ENCODE data around the gene IFNA1.
A peak's percentile ranks its signal among the peaks of the same experiment; 100 is the strongest.
"Not testable (repeated sequence)": the region's sequence is repeated elsewhere in the genome, so short reads cannot be mapped to it uniquely, and the experiment has no call there.

Gene IFNA1

DNA sequence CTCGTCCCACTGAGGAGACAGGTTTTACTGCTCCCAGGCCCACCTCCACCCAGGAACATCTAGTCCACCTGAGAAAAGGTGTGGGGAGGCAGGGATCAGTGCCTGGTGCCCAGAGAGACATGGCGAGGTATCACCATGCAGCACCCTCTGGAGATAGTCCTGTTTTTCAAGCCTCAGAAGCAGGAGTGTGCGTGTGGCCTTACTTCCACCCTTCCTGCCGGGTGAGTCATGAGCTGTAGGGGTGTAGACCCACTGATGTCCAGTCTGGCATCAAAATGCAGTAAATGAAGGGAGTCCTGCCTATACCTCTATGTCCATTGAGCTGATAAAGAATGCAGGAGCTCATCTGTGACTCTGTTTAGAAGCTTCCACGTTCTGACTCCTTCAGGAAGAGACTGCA lies 9.1 kb downstream of the IFNA1 start:
- not testable (repeated sequence) for DNase-seq

GRCh38 chr9:21450733-21451394 lies 10.6 kb downstream of the IFNA1 start:
- no peak for DNase-seq

DNA sequence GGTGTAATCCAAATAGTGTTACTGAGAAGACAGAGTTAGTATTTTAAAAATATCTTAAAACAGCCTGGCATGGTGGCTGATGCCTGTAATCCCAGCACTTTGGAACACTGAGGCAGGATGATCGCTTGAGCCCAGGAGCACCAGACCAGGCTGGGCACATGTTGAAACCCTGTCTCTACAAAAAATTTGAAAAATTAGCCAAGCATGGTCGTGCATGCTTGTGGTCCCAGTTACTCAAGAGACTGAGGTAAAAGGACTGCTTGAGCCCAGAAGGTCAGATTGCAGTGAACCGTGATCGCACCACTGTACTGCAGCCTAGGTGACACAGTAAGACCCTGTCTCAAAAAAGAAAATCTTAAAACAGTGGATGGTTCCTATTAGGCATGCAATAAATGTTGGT lies 12.4 kb downstream of the IFNA1 start:
- no peak for DNase-seq

GRCh38 chr9:21454149-21454548 lies 13.9 kb downstream of the IFNA1 start:
- DNase-seq: no peak

DNA sequence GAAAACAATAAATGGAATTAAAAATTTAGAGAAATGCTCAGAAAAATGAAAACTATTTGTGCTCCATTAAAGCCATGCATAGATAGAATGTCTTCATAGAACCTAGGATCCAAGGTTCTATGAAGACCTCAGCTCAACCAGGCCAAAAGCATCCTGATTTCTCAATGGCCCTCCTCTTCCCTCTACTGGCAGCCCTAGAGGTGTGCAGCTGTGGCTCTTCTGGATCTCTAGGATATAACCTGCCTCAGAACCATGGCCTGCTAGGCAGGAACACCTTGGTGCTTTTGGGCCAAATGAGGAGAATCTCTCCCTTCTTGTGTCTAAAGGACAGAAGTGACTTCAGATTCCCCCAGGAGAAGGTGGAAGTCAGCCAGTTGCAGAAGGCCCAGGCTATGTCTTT lies 15.1 kb downstream of the IFNA1 start:
- DNase-seq: peak in 1 of 2 donors; percentile 6

DNA sequence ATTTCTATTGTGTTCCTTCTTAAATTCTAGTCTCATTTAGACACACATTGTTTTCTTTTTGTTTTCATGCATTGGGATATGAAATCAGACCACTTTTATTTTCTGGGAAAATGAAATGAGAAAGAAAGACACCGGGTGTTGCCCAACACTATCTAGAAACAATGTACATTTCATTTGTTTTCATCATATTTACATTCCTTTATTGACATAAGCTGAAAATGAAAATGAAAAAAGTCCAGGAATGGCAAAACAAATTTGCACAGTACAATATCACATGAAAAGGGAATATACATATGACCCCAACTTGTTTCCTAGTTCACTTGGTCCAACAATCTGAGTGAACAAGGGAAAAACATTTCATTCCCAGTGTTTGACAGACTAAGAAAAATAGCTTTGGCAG lies 21.1 kb downstream of the IFNA1 start:
- DNase-seq: no peak

- no peak for DNase-seq
These were observed 24.9 kb downstream of the IFNA1 start for GRCh38 chr9:21465138-21465537.

GRCh38 chr9:21465859-21466518 lies 25.8 kb downstream of the IFNA1 start:
- DNase-seq: peak in 1 of 2 donors; percentile 8

- DNase-seq: no peak
These were observed 29.9 kb downstream of the IFNA1 start for GRCh38 chr9:21470126-21470525.

- no peak for DNase-seq
These were observed 33.0 kb downstream of the IFNA1 start for GRCh38 chr9:21473236-21473635.

GRCh38 chr9:21477466-21477865 lies 37.2 kb downstream of the IFNA1 start:
- DNase-seq: no peak

GRCh38 chr9:21479152-21479702 lies 39.0 kb downstream of the IFNA1 start:
- no peak for DNase-seq

DNA sequence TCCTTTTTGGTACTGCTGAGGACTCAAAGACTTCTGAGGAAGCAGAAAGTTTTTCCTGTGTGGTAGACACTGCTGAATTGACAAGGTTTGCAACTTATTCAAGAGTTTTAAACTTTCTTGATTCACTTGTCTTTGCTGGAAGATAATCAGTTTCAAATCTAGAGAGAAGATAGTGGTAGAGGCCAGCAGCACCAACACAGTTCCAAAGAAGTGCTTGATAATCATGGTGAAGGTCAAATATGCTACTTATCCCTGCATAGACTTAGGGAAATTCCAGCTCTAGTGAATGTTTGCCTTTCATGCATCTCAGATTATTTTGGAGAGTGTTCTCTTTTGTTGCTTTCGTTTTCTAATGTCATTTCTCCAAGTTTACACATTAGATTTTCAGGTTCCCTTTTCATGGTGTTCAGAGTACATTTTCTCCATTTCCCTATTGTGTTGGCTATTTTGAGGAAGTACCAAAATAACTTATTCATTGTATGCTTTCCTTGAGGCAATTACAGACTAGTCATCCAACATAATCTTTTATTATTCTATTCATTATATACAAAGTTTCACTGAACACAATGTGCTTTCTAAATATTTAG lies 41.3 kb downstream of the IFNA1 start:
- DNase-seq: no peak

GRCh38 chr9:21482213-21482612 lies 42.0 kb downstream of the IFNA1 start, which contains the start of gene IFNE:
TSS of gene IFNE (minus strand) at chr9:21482313. CDS start at chr9:21481694, 619 bp downstream.
- DNase-seq: no peak

Data from stimulated activated CD4-positive, alpha-beta T cell treated with anti-CD3 and anti-CD28 coated beads, Interleukin-2, amount 100 ng/mL, for 48 hours (primary cell).